B cell (primary cell): Measurements from ENCODE around the gene METTL24. TPM values are rescaled to one million over a fixed set of nuclear protein-coding genes. Genes with fewer than 3 reads are reported as not detected.

Source experiments
- ATAC-seq: fragments of 200-7000 bp; cut with Tn5 transposase; one replicate; pipeline ENCODE4 v1.10.0; 2021; ENCODE audit warnings: low read depth, mild to moderate bottlenecking, moderate number of reproducible peaks, moderate library complexity
- CTCF ChIA-PET: fragments of 350-600 bp; sonication (Branson Sonifier 250); formaldehyde crosslinking; loops from one replicate; lab custom pipeline; 2021; ENCODE audit warnings: antibody characterized with exemption, inconsistent platforms; lab: Charles Lee
- POLR2A ChIA-PET: fragments of 350-600 bp; sonication (Branson Sonifier 250); formaldehyde crosslinking; loops from one replicate; lab custom pipeline; 2021; ENCODE audit warnings: antibody characterized with exemption; lab: Charles Lee
- DNase-seq: peaks from one replicate; pipeline ENCODE4 v3.0.0; 2013
- H2AFZ ChIP-seq: 2 replicates; pipeline ENCODE4 v1.6.1; 2012; ENCODE audit warnings: mild to moderate bottlenecking, low read depth, low read length; ENCODE audit not compliant: insufficient read depth, poor library complexity, severe bottlenecking
- H3K27ac ChIP-seq, 2 donors: 1 replicate in 1 of 2; 2 replicates in 1 of 2; pipeline ENCODE4 v1.5.1; 2012 to 2013; ENCODE audit warnings: low read length in 2 of 2, mild to moderate bottlenecking in 2 of 2, moderate library complexity in 1 of 2
- H3K27me3 ChIP-seq, 4 experiments: fragments of 200-600 bp in 1 of 4; sonication (generic) in 1 of 4; replicated peaks in 1 of 4; 1 replicate in 2 of 4; 2 replicates in 2 of 4; pipeline versions ENCODE4 v1.6.1 to v1.7.0; 2013 to 2016; ENCODE audit warnings: low read length in 3 of 4, mild to moderate bottlenecking in 2 of 4, mixed read lengths in 1 of 4, moderate library complexity in 1 of 4; ENCODE audit not compliant: insufficient read depth in 4 of 4, control insufficient read depth in 3 of 4; ENCODE audit errors: control extremely low read depth in 1 of 4
- H3K36me3 ChIP-seq, 2 experiments: replicated peaks in 1 of 2; 1 replicate in 1 of 2; 2 replicates in 1 of 2; pipeline versions ENCODE4 v1.6.1 to v1.7.1; 2013; ENCODE audit warnings: low read length in 1 of 2; ENCODE audit not compliant: insufficient read depth in 2 of 2, control insufficient read depth in 1 of 2; ENCODE audit errors: control extremely low read depth in 1 of 2, extremely low read depth in 1 of 2
- H3K4me1 ChIP-seq, 2 donors: fragments of 200-600 bp in 1 of 2; sonication (generic) in 1 of 2; 1 replicate in 1 of 2; 2 replicates in 1 of 2; pipeline versions ENCODE4 v1.5.1 to v1.6.1; 2013 to 2017; ENCODE audit warnings: low read length in 2 of 2; ENCODE audit not compliant: control insufficient read depth in 2 of 2, insufficient read depth in 2 of 2
- H3K4me2 ChIP-seq: replicated peaks from 2 replicates; pipeline ENCODE3; 2012; ENCODE audit warnings: mild to moderate bottlenecking, low read depth, low read length; ENCODE audit not compliant: poor library complexity, severe bottlenecking
- H3K4me3 ChIP-seq, 5 experiments: fragments of 200-600 bp in 1 of 5; sonication (generic) in 1 of 5; 1 replicate in 3 of 5; 2 replicates in 2 of 5; pipeline versions ENCODE4 v1.5.1 to v1.7.0; 2011 to 2016; ENCODE audit warnings: low read length in 4 of 5, mild to moderate bottlenecking in 4 of 5, low read depth in 2 of 5, control low read depth in 1 of 5, moderate library complexity in 1 of 5; ENCODE audit not compliant: insufficient read depth in 1 of 5; ENCODE audit errors: control extremely low read depth in 1 of 5, extremely low read depth in 1 of 5
- H3K79me2 ChIP-seq: fragments of 200-600 bp; sonication (generic); one replicate; pipeline ENCODE4 v1.6.0; 2016; ENCODE audit warnings: low read length; ENCODE audit not compliant: control insufficient read depth, insufficient read depth
- H3K9ac ChIP-seq: fragments of 200-600 bp; sonication (generic); 2 replicates; pipeline ENCODE4 v1.6.1; 2017; ENCODE audit warnings: mild to moderate bottlenecking, low read length, moderate library complexity
- H3K9me3 ChIP-seq, 3 donors: one replicate each; pipeline versions ENCODE4 v1.6.1 to v1.7.1; 2013; ENCODE audit warnings: low read length in 2 of 3; ENCODE audit not compliant: control insufficient read depth in 2 of 3, insufficient read depth in 1 of 3; ENCODE audit errors: control extremely low read depth in 1 of 3
- H4K20me1 ChIP-seq: 2 replicates; pipeline ENCODE4 v1.6.0; 2012; ENCODE audit warnings: mild to moderate bottlenecking, low read length; ENCODE audit not compliant: insufficient read depth, control insufficient read depth, poor library complexity, severe bottlenecking
- H3K27ac Mint-ChIP-seq: one replicate; pipeline ENCODE4 v1.8.0; 2021; ENCODE audit warnings: mixed read lengths
- H3K27me3 Mint-ChIP-seq: one replicate; pipeline ENCODE4 v1.8.0; 2021; ENCODE audit warnings: mixed read lengths
- H3K4me1 Mint-ChIP-seq: one replicate; pipeline ENCODE4 v1.8.0; 2021; ENCODE audit warnings: mixed read lengths
- H3K4me3 Mint-ChIP-seq: one replicate; pipeline ENCODE4 v1.8.0; 2021; ENCODE audit warnings: mixed read lengths
- H3K9me3 Mint-ChIP-seq: one replicate; pipeline ENCODE4 v1.8.0; 2022; ENCODE audit warnings: mixed read lengths; ENCODE audit not compliant: insufficient read depth
- EZH2 ChIP-seq: IDR thresholded peaks from 2 replicates; pipeline ENCODE4 v1.6.1; 2012; ENCODE audit warnings: borderline replicate concordance, low read depth, mild to moderate bottlenecking, moderate library complexity, low read length; ENCODE audit not compliant: insufficient read depth, poor library complexity, severe bottlenecking
- WGBS: methylation state at CpG from one replicate; pipeline ENCODE4 v1.1.5; 2013; ENCODE audit warnings: missing lambda C conversion rate; ENCODE audit not compliant: insufficient coverage; 5-methylcytosine and 5-hydroxymethylcytosine counted together
- intact Hi-C: fragments of 100-400 bp; cut with micrococcal nuclease; formaldehyde crosslinking; loops from one replicate; pipeline ENCODE4 v1.10.0; 2022
- polyA plus RNA-seq: library from polyadenylated mRNA; depleted of rRNA; stranded (reverse); fragments of >200 nt; gene quantifications from 2 replicates; pipeline ENCODE4 v1.2.3, GENCODE V29; 2012
- total RNA-seq, 2 donors: library from RNA; stranded (reverse); fragments of 120-200 nt in 1 of 2; gene quantifications; 1 replicate in 1 of 2; 2 replicates in 1 of 2; pipeline versions ENCODE4 v1.2.3 to v1.2.4, GENCODE V29; 2013 to 2022
- TF ChIP-seq, protein P1 (sequence below): fragments of 200-600 bp; IDR thresholded peaks from one replicate; pipeline ENCODE4 v1.8.0; 2022; ENCODE audit warnings: antibody characterized with exemption, mild to moderate bottlenecking

The METTL24 gene
- total and polyA plus RNA-seq, 2 donors (not counting 1 experiment from before 2014, with no cell fraction given): not detected

DNA sequence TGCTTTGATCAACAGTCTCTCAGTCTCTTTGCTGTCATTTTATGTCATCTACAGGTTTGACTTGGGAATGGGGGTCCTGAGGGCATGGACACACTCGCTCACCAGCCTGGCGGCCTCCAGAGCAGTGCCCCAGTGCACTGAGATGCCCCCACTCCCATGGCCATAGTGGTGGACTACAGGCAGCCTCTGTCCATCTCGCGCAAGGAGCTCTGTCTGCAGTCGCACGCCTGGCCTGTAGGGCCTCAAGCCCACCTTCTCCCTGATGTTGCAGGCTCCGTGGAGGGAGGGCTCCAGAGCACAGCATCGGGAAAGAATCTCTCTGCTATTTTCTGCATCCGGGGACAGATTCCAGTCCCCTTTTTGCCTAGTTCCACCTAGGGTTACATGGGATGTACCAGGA is 34.6 kb upstream of the METTL24 start:
- Histone ChIP-seq H3K4me1 (no peaks in the 10 kb centered on the region), H3K4me2 (no peak overlapping the region), H3K79me2 (no peaks in the 10 kb centered on the region), H3K9me3 (no peaks in the 10 kb centered on the region), H3K4me3 (no peak overlapping the region), H4K20me1 (no peaks in the 10 kb centered on the region), H3K27ac (no peak overlapping the region), H3K27me3 (peaks cover 0 to 2% (median 0%) of the 10 kb centered on the region in 4 experiments), H3K36me3 (no peaks in the 10 kb centered on the region), H3K9ac (no peak overlapping the region), H2AFZ (no peak overlapping the region)
- H3K27ac Mint-ChIP-seq: no peak overlapping the region
- no peak for TF ChIP-seq EZH2
- TF ChIP-seq, protein P1, sequence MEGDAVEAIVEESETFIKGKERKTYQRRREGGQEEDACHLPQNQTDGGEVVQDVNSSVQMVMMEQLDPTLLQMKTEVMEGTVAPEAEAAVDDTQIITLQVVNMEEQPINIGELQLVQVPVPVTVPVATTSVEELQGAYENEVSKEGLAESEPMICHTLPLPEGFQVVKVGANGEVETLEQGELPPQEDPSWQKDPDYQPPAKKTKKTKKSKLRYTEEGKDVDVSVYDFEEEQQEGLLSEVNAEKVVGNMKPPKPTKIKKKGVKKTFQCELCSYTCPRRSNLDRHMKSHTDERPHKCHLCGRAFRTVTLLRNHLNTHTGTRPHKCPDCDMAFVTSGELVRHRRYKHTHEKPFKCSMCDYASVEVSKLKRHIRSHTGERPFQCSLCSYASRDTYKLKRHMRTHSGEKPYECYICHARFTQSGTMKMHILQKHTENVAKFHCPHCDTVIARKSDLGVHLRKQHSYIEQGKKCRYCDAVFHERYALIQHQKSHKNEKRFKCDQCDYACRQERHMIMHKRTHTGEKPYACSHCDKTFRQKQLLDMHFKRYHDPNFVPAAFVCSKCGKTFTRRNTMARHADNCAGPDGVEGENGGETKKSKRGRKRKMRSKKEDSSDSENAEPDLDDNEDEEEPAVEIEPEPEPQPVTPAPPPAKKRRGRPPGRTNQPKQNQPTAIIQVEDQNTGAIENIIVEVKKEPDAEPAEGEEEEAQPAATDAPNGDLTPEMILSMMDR: no peak
- POLR2A ChIA-PET: interaction anchor here (0.7 kb wide), 1 partner anchor 11 kb away, joined by 3 read pairs; no protein-coding TSS in a partner anchor
- DNase-seq (no peak), ATAC-seq (no peak)
- WGBS: 96% methylated on average over 8 of the region's 9 CpGs
- no peaks in the 10 kb centered on the region for H3K9me3 Mint-ChIP-seq
- CTCF ChIA-PET: interaction anchor here (0.9 to 8.0 kb wide), 7 partner anchors 216 to 689 kb away, joined by 3 to 134 read pairs (median 12); partner anchors contain the start of genes CDC40 and WASF1
- no peaks in the 10 kb centered on the region for H3K27me3 Mint-ChIP-seq
- no peaks in the 10 kb centered on the region for H3K4me1 Mint-ChIP-seq
- intact Hi-C loops: no loop called here
- H3K4me3 Mint-ChIP-seq: no peak overlapping the region

DNA sequence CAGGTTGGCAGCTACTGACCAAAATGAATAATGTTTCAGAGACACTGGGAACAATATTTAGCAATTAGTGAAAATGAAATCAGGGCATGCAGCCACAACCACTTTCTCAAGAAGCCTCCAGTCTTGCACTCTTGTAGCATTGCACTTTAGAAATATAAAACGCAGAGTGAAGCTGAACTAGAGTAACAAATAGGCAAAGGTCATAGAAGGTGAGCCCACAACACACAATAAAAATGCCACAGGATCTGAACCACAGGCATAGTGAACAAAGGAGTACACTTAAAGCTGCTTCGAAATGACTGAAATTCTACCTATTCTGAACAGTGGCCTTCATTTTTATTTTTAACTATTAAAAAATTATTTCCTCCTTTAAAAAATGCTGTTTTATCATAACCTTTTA is 32.3 kb upstream of the METTL24 start:
- WGBS: 83% methylated on average over 1 of the region's 2 CpGs
- H3K9me3 ChIP-seq: no peaks in the 10 kb centered on the region
- H3K27me3 Mint-ChIP-seq: no peaks in the 10 kb centered on the region
- H2AFZ ChIP-seq: no peak overlapping the region
- no peak overlapping the region for H3K27ac ChIP-seq
- CTCF ChIA-PET: interaction anchor here (0.7 to 8.0 kb wide), 15 partner anchors 9 to 1203 kb away, joined by 3 to 134 read pairs (median 4); partner anchors contain the start of genes CDC40 and WASF1
- no peak for DNase-seq
- intact Hi-C loops: loop anchor here (2.0 kb wide), 1 partner anchor 1202 kb away; no protein-coding TSS in a partner anchor
- no peaks in the 10 kb centered on the region for H3K27me3 ChIP-seq
- no peak overlapping the region for H3K27ac Mint-ChIP-seq
- H3K4me1 ChIP-seq: no peaks in the 10 kb centered on the region
- no peaks in the 10 kb centered on the region for H3K36me3 ChIP-seq
- H3K9me3 Mint-ChIP-seq: no peaks in the 10 kb centered on the region
- H3K4me3 Mint-ChIP-seq: no peak overlapping the region
- POLR2A ChIA-PET: no interaction called here
- H3K4me1 Mint-ChIP-seq: no peaks in the 10 kb centered on the region
- H3K4me3 ChIP-seq: no peak overlapping the region
- ATAC-seq: no peak
- H4K20me1 ChIP-seq: no peaks in the 10 kb centered on the region
- no peak for TF ChIP-seq EZH2
- TF ChIP-seq, protein P1: no peak
- H3K4me2 ChIP-seq: no peak overlapping the region
- H3K9ac ChIP-seq: no peak overlapping the region
- H3K79me2 ChIP-seq: no peaks in the 10 kb centered on the region
